Right lobe of liver (tissue), 4 donors: ENCODE results near the gene RAB27B.

ENCODE experiments used
- CTCF ChIP-seq, 4 donors: fragments of 200-600 bp in 3 of 4; fragments of 450-650 bp in 1 of 4; IDR thresholded peaks; one replicate each; pipeline versions ENCODE4 v1.5.1 to v1.8.0; 2016 to 2022; ENCODE audit warnings: antibody characterized with exemption in 4 of 4, mild to moderate bottlenecking in 2 of 4
- POLR2A ChIP-seq: fragments of 450-650 bp; IDR thresholded peaks from one replicate; pipeline ENCODE4 v1.6.1; 2017; ENCODE audit warnings: antibody characterized with exemption, mild to moderate bottlenecking
- donor health status: DM: no; HTN: no; CAD: no.
- donor health status: DM: no; HTN: no; CAD: no.
- donor health status: DM: no; HTN: yes; CAD: no.

- no peak for TF ChIP-seq CTCF (IDR thresholded peaks at IDR 0.05)
- TF ChIP-seq POLR2A, result no peak
Observed at GRCh38 chr18:54850598-54850997, 22.3 kb downstream of the RAB27B start.
